NCI-H226 (cell line): ENCODE data around the gene NELL1.

Experiments used
- DNase-seq: peaks from one replicate; pipeline ENCODE4 v3.0.0-alpha.2; 2015

Gene NELL1

GRCh38 chr11:21529187-21529586 is 859.8 kb downstream of the NELL1 start:
- DNase-seq = no peak

- no peak for DNase-seq
Measured at GRCh38 chr11:21534288-21534687, 864.9 kb downstream of the NELL1 start.

GRCh38 chr11:21537980-21538379 is 868.6 kb downstream of the NELL1 start:
- no peak for DNase-seq

DNA sequence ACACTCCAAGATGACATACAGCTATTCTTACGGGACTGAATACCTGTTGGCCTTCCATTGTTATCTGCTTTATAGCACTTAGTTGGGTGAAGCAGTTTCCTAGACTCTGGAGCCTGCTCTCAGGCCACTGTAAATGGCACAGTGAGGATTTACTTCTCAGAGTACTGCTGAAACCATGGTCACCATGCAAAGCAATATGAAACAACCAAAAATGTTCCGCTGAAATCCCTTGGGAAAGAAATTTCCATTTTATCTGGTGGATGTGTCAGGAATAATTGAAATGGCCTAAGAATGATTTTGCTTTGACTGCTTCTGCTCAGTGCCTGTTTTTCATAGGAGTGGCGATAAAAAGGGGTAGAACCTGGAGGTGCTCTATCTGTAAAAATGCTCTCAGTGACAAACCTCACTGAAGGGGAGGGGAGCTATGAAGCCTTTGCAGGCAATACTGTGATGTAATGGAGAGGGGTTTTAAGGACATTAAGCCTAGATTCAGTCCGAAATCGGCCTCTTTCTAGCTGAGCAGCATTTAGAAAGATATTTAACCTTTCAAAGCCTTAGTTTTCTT is 871.9 kb downstream of the NELL1 start:
- DNase-seq = no peak

- DNase-seq = no peak
Measured at GRCh38 chr11:21543901-21544300, 874.5 kb downstream of the NELL1 start.

- no peak for DNase-seq
Measured at GRCh38 chr11:21545699-21546098, 876.3 kb downstream of the NELL1 start.

DNA sequence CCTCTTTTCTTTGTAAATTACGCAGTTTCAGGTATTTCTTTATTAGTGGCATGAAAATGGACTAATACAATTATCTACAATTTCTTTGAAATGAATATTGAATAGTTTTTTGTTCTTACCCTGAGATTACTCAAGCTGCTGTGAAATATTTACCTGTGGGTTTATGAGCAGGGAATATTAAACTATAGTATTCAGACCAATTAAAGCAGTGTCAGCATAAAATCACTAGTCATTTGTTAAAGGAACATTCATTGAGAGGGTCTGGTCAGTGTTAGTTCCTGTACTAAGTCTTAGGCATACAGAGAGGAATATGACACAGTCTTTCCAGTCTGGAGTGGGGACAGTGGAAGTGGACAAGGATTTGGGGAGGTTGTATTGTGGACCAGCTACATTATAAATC is 877.3 kb downstream of the NELL1 start:
- no peak for DNase-seq

GRCh38 chr11:21552911-21553310 is 883.5 kb downstream of the NELL1 start:
- DNase-seq = no peak

GRCh38 chr11:21553795-21554194 is 884.4 kb downstream of the NELL1 start:
- no peak for DNase-seq

GRCh38 chr11:21554284-21554683 is 884.9 kb downstream of the NELL1 start:
- no peak for DNase-seq

DNA sequence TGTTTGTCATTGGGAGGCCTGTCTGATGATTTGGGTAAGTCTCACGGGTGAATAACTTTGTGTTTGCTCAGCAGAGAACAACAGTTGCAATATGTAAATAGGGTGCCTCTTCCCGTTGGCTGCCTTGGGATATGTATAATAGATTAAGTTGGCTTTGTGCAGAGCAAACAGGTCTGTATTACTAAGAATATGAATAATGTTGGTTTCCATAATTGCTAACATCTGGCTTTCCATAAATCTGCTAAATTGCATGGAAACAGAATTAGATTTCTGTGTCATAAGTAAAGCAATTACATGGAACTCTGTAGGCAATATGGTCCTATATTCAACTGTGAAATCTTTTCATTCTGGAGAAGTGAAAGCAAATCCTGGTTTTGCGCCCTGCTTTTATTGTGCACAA is 887.5 kb downstream of the NELL1 start:
- no peak for DNase-seq

- DNase-seq = no peak
Measured at GRCh38 chr11:21560466-21560975, 891.1 kb downstream of the NELL1 start.

- DNase-seq = no peak
Measured at GRCh38 chr11:21561581-21561980, 892.2 kb downstream of the NELL1 start.

- DNase-seq = no peak
Measured at GRCh38 chr11:21564095-21564494, 894.7 kb downstream of the NELL1 start.

GRCh38 chr11:21564833-21565682 is 895.7 kb downstream of the NELL1 start:
- DNase-seq = no peak

GRCh38 chr11:21566521-21567117 is 897.2 kb downstream of the NELL1 start:
- DNase-seq = no peak

DNA sequence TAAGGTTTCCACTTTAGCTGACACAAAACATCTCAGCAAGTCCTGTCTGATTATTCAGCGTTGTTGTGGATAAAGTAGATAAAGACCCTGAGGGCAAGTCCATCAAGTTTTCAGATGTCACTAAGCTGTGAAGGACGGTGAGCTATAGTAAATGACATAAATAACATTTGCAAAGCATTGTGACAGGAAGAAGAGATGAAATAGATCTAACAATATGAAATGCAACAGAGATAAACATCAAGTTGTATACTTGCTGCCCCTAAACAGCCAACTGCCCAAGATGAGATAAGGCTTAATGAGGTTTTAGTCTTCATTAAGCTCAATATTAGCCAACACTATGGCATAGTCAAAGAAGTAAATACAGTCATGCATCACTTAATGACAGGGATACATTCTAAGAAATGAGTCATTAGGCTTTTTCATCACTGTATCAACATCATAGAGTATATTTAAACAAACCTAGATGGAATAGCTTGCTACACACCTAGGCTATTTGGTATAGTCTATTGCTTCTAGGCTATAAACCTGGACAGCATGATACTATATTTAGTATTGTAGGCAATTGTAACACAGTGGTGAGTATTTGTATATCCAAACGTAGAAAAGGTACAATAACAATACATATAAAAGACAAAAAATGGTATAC is 898.4 kb downstream of the NELL1 start:
- DNase-seq = no peak

GRCh38 chr11:21572210-21572609 is 902.8 kb downstream of the NELL1 start:
- no peak for DNase-seq

DNA sequence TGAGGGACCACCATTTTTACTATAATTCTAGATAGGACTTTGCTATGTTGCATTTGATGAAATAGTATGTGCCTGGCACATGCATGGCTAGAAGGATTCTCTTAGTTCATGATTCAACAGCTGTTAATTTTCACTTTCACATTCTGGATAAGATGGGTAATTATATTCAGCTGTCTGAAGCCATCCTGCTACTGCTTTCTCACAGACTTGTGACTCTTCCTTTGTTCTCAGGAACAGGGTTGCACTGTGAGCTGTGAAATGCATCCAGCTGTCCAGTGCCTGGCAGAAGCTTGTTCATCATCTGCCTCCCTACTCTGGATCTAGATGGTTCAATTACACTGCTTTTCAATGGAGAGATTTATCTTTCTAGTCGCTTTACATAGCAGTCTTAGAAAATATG is 913.4 kb downstream of the NELL1 start:
- no peak for DNase-seq

- no peak for DNase-seq
Measured at GRCh38 chr11:21588754-21589153, 919.4 kb downstream of the NELL1 start.

DNA sequence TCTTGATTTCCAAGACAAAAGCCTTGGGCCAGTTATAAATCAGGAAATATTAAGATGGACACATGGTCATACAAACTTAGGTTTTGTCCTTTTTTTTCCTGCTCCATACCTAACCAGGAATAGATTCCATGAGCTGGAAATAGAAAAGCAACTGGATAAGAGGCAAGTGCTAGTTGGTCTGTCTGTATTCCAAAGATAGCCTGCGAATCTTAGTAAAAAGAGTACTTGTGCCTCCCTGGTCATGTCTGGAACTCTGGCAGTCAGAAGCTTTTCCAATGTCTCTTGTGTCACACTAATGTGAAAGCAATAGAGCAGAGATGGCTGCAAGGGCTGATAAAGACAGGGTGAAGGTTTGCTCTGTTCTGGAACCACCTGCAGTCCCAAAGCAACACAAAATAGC is 933.3 kb downstream of the NELL1 start:
- DNase-seq = no peak

GRCh38 chr11:21603886-21604285 is 934.5 kb downstream of the NELL1 start:
- no peak for DNase-seq

DNA sequence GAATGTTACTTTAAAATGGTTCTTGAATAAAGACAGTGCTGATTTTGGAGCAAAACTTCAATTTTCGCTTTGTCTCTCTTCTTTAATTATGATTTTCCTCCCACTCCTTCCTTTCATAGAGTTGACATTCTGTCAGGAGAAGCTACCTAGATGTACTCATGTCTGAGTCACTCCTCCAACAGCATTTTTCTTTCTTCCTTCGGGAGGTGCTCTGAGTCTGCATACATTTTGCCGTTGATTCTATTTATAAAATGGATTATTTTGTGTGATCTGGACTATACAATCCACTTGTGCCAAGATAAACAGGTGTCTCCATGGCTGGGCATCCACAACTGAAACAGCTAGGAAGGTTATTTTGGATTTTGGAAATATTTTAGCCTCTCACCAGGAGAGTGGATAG is 935.2 kb downstream of the NELL1 start:
- DNase-seq = no peak

DNA sequence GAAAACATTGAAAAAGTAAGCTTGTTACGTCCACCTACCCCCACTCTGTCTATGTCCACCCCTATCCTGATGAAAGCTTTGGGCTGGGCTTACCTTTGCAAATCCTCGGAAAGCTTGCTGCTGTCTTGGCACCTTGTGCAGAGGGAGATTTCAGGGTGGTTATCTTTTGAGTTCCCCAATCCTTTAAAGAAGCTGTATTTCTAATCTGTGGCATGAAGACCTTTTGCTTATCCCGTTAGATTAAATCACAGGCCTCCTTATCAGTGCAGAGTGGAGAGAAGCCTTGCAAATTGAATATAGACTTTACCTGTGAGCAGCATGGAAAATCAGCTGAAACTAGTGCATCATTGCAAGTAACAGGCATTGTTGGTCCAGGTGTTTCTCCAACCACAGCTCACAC is 942.9 kb downstream of the NELL1 start:
- DNase-seq = no peak
